ENCODE results near the gene AMZ1. TPM values are rescaled to one million over a fixed set of nuclear protein-coding genes. Genes with fewer than 3 reads are reported as not detected.
"Not testable (repeated sequence)": the region's sequence is repeated elsewhere in the genome, so short reads cannot be mapped to it uniquely, and the experiment has no call there.

The AMZ1 gene
- total RNA-seq, 2 experiments from 2014 or later: 0.36 to 0.47 TPM

- no peak overlapping the region for H3K4me3 Mint-ChIP-seq
- H3K9me3 Mint-ChIP-seq: no peaks in the 10 kb centered on the region
- DNase-seq: no peak
- peaks cover 55% of the 10 kb centered on the region for H3K4me1 Mint-ChIP-seq (ENCODE audit: low read depth)
- no peaks in the 10 kb centered on the region for H3K36me3 Mint-ChIP-seq (ENCODE audit: low read depth)
- no peak overlapping the region for H3K27ac Mint-ChIP-seq
- CTCF ChIA-PET: interaction anchor here (0.6 to 4.3 kb wide), 4 partner anchors 10 to 268 kb away, joined by 3 to 42 read pairs (median 3); no protein-coding TSS in a partner anchor
- peaks cover 2% of the 10 kb centered on the region for H3K27me3 Mint-ChIP-seq (ENCODE audit: low read depth)
- intact Hi-C loops (cut with micrococcal nuclease): loop anchor here (1.0 to 10.0 kb wide), 6 partner anchors 38 to 435 kb away; partner anchors contain the start of gene GNA12
Observed at GRCh38 chr7:2720024-2720423, 32.0 kb downstream of the AMZ1 start.

GRCh38 chr7:2721842-2722241 lies 33.8 kb downstream of the AMZ1 start:
- peaks cover 37% of the 10 kb centered on the region for H3K4me1 Mint-ChIP-seq (ENCODE audit: low read depth)
- H3K27me3 Mint-ChIP-seq (ENCODE audit: low read depth): no peaks in the 10 kb centered on the region
- H3K36me3 Mint-ChIP-seq (ENCODE audit: low read depth): no peaks in the 10 kb centered on the region
- H3K4me3 Mint-ChIP-seq: no peak overlapping the region
- intact Hi-C loops (cut with micrococcal nuclease): loop anchor here (2.0 to 10.0 kb wide), 5 partner anchors 51 to 433 kb away; partner anchors contain the start of gene GNA12
- no peaks in the 10 kb centered on the region for H3K9me3 Mint-ChIP-seq
- CTCF ChIA-PET: no interaction called here
- H3K27ac Mint-ChIP-seq: no peak overlapping the region
- no peak for DNase-seq

GRCh38 chr7:2722591-2722990 lies 34.6 kb downstream of the AMZ1 start:
- H3K27me3 Mint-ChIP-seq (ENCODE audit: low read depth): no peaks in the 10 kb centered on the region
- H3K36me3 Mint-ChIP-seq (ENCODE audit: low read depth): no peaks in the 10 kb centered on the region
- H3K9me3 Mint-ChIP-seq: no peaks in the 10 kb centered on the region
- intact Hi-C loops (cut with micrococcal nuclease): loop anchor here (5.0 to 10.0 kb wide), 2 partner anchors 140 to 432 kb away; no protein-coding TSS in a partner anchor
- H3K4me3 Mint-ChIP-seq: no peak overlapping the region
- no peak for DNase-seq
- CTCF ChIA-PET: interaction anchor here (1.6 kb wide), 1 partner anchor 9 kb away, joined by 5 read pairs; no protein-coding TSS in a partner anchor
- no peak overlapping the region for H3K27ac Mint-ChIP-seq
- peaks cover 29% of the 10 kb centered on the region for H3K4me1 Mint-ChIP-seq (ENCODE audit: low read depth)

- H3K36me3 Mint-ChIP-seq (ENCODE audit: low read depth): no peaks in the 10 kb centered on the region
- intact Hi-C loops (cut with micrococcal nuclease): loop anchor here (5.0 to 10.0 kb wide), 2 partner anchors 139 to 432 kb away; no protein-coding TSS in a partner anchor
- H3K4me1 Mint-ChIP-seq (ENCODE audit: low read depth): peaks cover 22% of the 10 kb centered on the region
- H3K9me3 Mint-ChIP-seq: no peaks in the 10 kb centered on the region
- no peaks in the 10 kb centered on the region for H3K27me3 Mint-ChIP-seq (ENCODE audit: low read depth)
- CTCF ChIA-PET: interaction anchor here (0.7 to 1.6 kb wide), 2 partner anchors 10 to 14 kb away, joined by 4 to 5 read pairs; no protein-coding TSS in a partner anchor
- no peak overlapping the region for H3K4me3 Mint-ChIP-seq
- DNase-seq: no peak
- H3K27ac Mint-ChIP-seq: no peak overlapping the region
Observed at GRCh38 chr7:2723138-2723850, 35.3 kb downstream of the AMZ1 start.

- H3K27me3 Mint-ChIP-seq (ENCODE audit: low read depth); H3K9me3 Mint-ChIP-seq; H3K36me3 Mint-ChIP-seq (ENCODE audit: low read depth); H3K4me3 Mint-ChIP-seq; H3K27ac Mint-ChIP-seq; DNase-seq: not testable (repeated sequence)
- intact Hi-C loops (cut with micrococcal nuclease): loop anchor here (5.0 to 10.0 kb wide), 2 partner anchors 138 to 431 kb away; no protein-coding TSS in a partner anchor
- H3K4me1 Mint-ChIP-seq (ENCODE audit: low read depth): peaks cover 15% of the 10 kb centered on the region
- CTCF ChIA-PET: interaction anchor here (0.7 to 1.6 kb wide), 2 partner anchors 11 to 14 kb away, joined by 4 to 5 read pairs; no protein-coding TSS in a partner anchor
Observed at GRCh38 chr7:2724036-2724435, 36.0 kb downstream of the AMZ1 start.

- CTCF ChIA-PET: interaction anchor here (0.6 to 1.6 kb wide), 2 partner anchors 11 to 368 kb away, joined by 3 to 5 read pairs; no protein-coding TSS in a partner anchor
- Mint-ChIP-seq H3K27me3 (ENCODE audit: low read depth) (no peaks in the 10 kb centered on the region), H3K27ac (no peak overlapping the region), H3K4me1 (ENCODE audit: low read depth) (peaks cover 11% of the 10 kb centered on the region), H3K4me3 (no peak overlapping the region), H3K9me3 (no peaks in the 10 kb centered on the region), H3K36me3 (ENCODE audit: low read depth) (no peaks in the 10 kb centered on the region)
- intact Hi-C loops (cut with micrococcal nuclease): loop anchor here (5.0 to 10.0 kb wide), 2 partner anchors 138 to 430 kb away; no protein-coding TSS in a partner anchor
- DNase-seq: no peak
Observed at GRCh38 chr7:2724453-2725177, 36.6 kb downstream of the AMZ1 start.

GRCh38 chr7:2725178-2726105 lies 37.4 kb downstream of the AMZ1 start:
- H3K4me3 Mint-ChIP-seq: no peak overlapping the region

GRCh38 chr7:2726316-2727018 lies 38.5 kb downstream of the AMZ1 start:
- CTCF ChIA-PET: interaction anchor here (1.1 to 1.8 kb wide), 3 partner anchors 8 to 17 kb away, joined by 3 to 9 read pairs (median 7); no protein-coding TSS in a partner anchor
- no peak overlapping the region for H3K4me3 Mint-ChIP-seq
- intact Hi-C loops (cut with micrococcal nuclease): loop anchor here (10.0 kb wide), 1 partner anchor 428 kb away; no protein-coding TSS in a partner anchor
- H3K9me3 Mint-ChIP-seq: no peaks in the 10 kb centered on the region
- DNase-seq: no peak
- H3K27me3 Mint-ChIP-seq (ENCODE audit: low read depth): no peaks in the 10 kb centered on the region
- H3K27ac Mint-ChIP-seq: no peak overlapping the region
- H3K36me3 Mint-ChIP-seq (ENCODE audit: low read depth): peaks cover 3% of the 10 kb centered on the region
- no peaks in the 10 kb centered on the region for H3K4me1 Mint-ChIP-seq (ENCODE audit: low read depth)

More at GRCh38 chr7:2725178-2726105, 37.4 kb downstream of the AMZ1 start:
- H3K27ac Mint-ChIP-seq: no peak overlapping the region
- CTCF ChIA-PET: interaction anchor here (0.6 to 1.1 kb wide), 2 partner anchors 11 to 367 kb away, joined by 3 read pairs; no protein-coding TSS in a partner anchor
- H3K4me1 Mint-ChIP-seq (ENCODE audit: low read depth): peaks cover 5% of the 10 kb centered on the region
- intact Hi-C loops (cut with micrococcal nuclease): loop anchor here (10.0 kb wide), 1 partner anchor 429 kb away; no protein-coding TSS in a partner anchor
- no peak for DNase-seq
- no peaks in the 10 kb centered on the region for H3K27me3 Mint-ChIP-seq (ENCODE audit: low read depth)
- no peaks in the 10 kb centered on the region for H3K9me3 Mint-ChIP-seq
- H3K36me3 Mint-ChIP-seq (ENCODE audit: low read depth): peaks cover 3% of the 10 kb centered on the region

GRCh38 chr7:2727206-2727605 lies 39.2 kb downstream of the AMZ1 start:
- intact Hi-C loops (cut with micrococcal nuclease): loop anchor here (10.0 kb wide), 1 partner anchor 428 kb away; no protein-coding TSS in a partner anchor
- H3K4me3 Mint-ChIP-seq; H3K4me1 Mint-ChIP-seq (ENCODE audit: low read depth); H3K27ac Mint-ChIP-seq; DNase-seq; H3K36me3 Mint-ChIP-seq (ENCODE audit: low read depth); H3K9me3 Mint-ChIP-seq; H3K27me3 Mint-ChIP-seq (ENCODE audit: low read depth): not testable (repeated sequence)
- CTCF ChIA-PET: interaction anchor here (1.8 kb wide), 2 partner anchors 9 to 17 kb away, joined by 7 to 9 read pairs; no protein-coding TSS in a partner anchor

GRCh38 chr7:2728316-2729030 lies 40.5 kb downstream of the AMZ1 start:
- no peaks in the 10 kb centered on the region for H3K9me3 Mint-ChIP-seq

More at GRCh38 chr7:2728316-2729030, 40.5 kb downstream of the AMZ1 start:
- DNase-seq: no peak
- Mint-ChIP-seq H3K27me3 (ENCODE audit: low read depth) (no peaks in the 10 kb centered on the region), H3K4me1 (ENCODE audit: low read depth) (peaks cover 3% of the 10 kb centered on the region), H3K36me3 (ENCODE audit: low read depth) (peaks cover 3% of the 10 kb centered on the region), H3K27ac (no peak overlapping the region), H3K4me3 (no peak overlapping the region)
- intact Hi-C loops (cut with micrococcal nuclease): loop anchor here (10.0 kb wide), 1 partner anchor 426 kb away; no protein-coding TSS in a partner anchor
- CTCF ChIA-PET: interaction anchor here (1.8 kb wide), 1 partner anchor 10 kb away, joined by 9 read pairs; no protein-coding TSS in a partner anchor

Data from activated naive CD4-positive, alpha-beta T cell treated with anti-CD3 and anti-CD28 coated beads for 36 hours (primary cell).